Measurements from ENCODE around the gene SLC35A4. TPM values are rescaled to one million over a fixed set of nuclear protein-coding genes. Genes with fewer than 3 reads are reported as not detected.

SLC35A4 gene
- total and polyA plus RNA-seq, 2 donors = 17.0 to 69.7 TPM

DNA sequence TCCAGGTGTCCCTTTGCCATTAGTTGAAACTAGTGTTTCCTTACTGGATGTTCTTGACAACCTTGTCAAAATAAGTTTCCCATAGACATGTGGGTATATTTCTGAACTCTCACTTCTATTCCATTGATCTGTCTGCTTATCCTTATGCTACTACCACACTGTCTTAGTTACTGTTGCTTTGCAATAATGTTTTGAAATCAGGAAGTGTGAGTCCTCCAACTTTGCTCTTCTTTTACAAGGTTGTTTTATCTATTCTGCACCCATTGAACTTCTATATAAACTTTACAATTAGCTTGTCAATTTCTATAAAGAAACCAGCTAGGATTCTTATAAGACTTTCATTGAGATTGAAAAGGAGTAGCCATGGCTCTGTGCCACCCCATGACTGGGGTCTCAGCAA is 44.1 kb downstream of the SLC35A4 start:
- no peaks in the 10 kb centered on the region for H3K36me3 ChIP-seq (ENCODE audit: insufficient read depth)
- H3K4me3 ChIP-seq (ENCODE audit: low read depth, low read length) = no peak overlapping the region
- H3K4me1 ChIP-seq (ENCODE audit: insufficient read depth) = no peaks in the 10 kb centered on the region
- DNase-seq (ENCODE audit: extremely low spot score) = no peak
- no peak overlapping the region for H3K27ac ChIP-seq (ENCODE audit: low read depth)

- no peak for DNase-seq (ENCODE audit: extremely low spot score)
- Histone ChIP-seq H3K27ac (ENCODE audit: low read depth) (no peak overlapping the region), H3K4me3 (ENCODE audit: low read depth, low read length) (no peak overlapping the region), H3K36me3 (ENCODE audit: insufficient read depth) (no peaks in the 10 kb centered on the region), H3K4me1 (ENCODE audit: insufficient read depth) (no peaks in the 10 kb centered on the region)
- 72% methylated on average over 4 of the region's 4 CpGs for WGBS
Observed at GRCh38 chr5:140609126-140609525, 44.5 kb downstream of the SLC35A4 start.

DNA sequence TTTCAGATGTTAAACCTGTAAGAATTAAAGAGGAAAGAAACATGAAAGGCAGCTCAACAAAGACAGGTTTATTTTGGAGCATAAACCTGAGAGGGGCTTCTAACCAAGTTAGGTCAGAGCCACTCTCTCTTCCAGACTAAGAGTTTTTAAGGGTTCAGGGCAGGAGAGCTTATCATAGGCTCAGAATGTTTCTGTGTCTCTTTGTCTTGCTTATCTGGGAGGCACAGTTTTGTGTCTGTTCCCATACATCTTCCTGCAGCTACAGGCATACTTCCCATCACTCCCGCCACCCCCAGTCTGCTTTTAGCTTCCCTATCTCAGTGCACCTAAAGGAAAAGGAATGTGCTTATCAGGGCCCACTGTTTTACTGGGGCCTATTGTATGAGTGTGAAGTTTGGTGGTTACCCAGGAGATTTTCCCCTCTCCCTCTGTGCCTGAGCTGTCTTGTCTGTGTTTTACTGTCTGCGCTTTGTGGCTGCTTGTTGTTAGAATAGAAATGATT is 46.4 kb downstream of the SLC35A4 start:
- 67% methylated on average over 2 of the region's 2 CpGs for WGBS
- Histone ChIP-seq H3K4me1 (ENCODE audit: insufficient read depth) (no peaks in the 10 kb centered on the region), H3K27ac (ENCODE audit: low read depth) (no peak overlapping the region), H3K4me3 (ENCODE audit: low read depth, low read length) (no peak overlapping the region), H3K36me3 (ENCODE audit: insufficient read depth) (no peaks in the 10 kb centered on the region)
- no peak for DNase-seq (ENCODE audit: extremely low spot score)

Small RNA genes within 50 kb of the gene (small RNA-seq; reads per million reads assigned to genes)
- gene RF00279 = not detected
- gene RF00443 = not detected

Other genes starting within 250 kb of the SLC35A4 start
- 9.7 TPM for gene HBEGF, start 218.2 kb upstream of the SLC35A4 start, total RNA-seq
- 13.5 TPM for gene HBEGF, start 218.2 kb upstream of the SLC35A4 start, polyA plus RNA-seq
- gene SLC4A9, start 204.6 kb upstream of the SLC35A4 start, total RNA-seq = 0.11 TPM
- gene SLC4A9, start 204.6 kb upstream of the SLC35A4 start, polyA plus RNA-seq = 0.06 TPM
- 219 TPM for gene ANKHD1, start 163.0 kb upstream of the SLC35A4 start, total RNA-seq
- 53.4 TPM for gene ANKHD1, start 163.0 kb upstream of the SLC35A4 start, polyA plus RNA-seq
- 0.69 TPM for gene EIF4EBP3, start 17.2 kb upstream of the SLC35A4 start, total RNA-seq
- gene EIF4EBP3, start 17.2 kb upstream of the SLC35A4 start, polyA plus RNA-seq = 33.2 TPM
- 13.7 TPM for gene SRA1, start 7.4 kb upstream of the SLC35A4 start, total RNA-seq
- 22.1 TPM for gene SRA1, start 7.4 kb upstream of the SLC35A4 start, polyA plus RNA-seq
- 15.3 TPM for gene APBB3, start 230 bp upstream of the SLC35A4 start, total RNA-seq
- 27.2 TPM for gene APBB3, start 230 bp upstream of the SLC35A4 start, polyA plus RNA-seq
- 57.6 TPM for gene CD14, start 68.3 kb downstream of the SLC35A4 start, total RNA-seq
- 60.6 TPM for gene CD14, start 68.3 kb downstream of the SLC35A4 start, polyA plus RNA-seq
- gene TMCO6, start 74.6 kb downstream of the SLC35A4 start, total RNA-seq = 12.2 TPM
- gene TMCO6, start 74.6 kb downstream of the SLC35A4 start, polyA plus RNA-seq = 22.3 TPM
- 34.7 TPM for gene NDUFA2, start 82.8 kb downstream of the SLC35A4 start, total RNA-seq
- 117 TPM for gene NDUFA2, start 82.8 kb downstream of the SLC35A4 start, polyA plus RNA-seq
- 58.7 TPM for gene IK, start 83.0 kb downstream of the SLC35A4 start, total RNA-seq
- 113 TPM for gene IK, start 83.0 kb downstream of the SLC35A4 start, polyA plus RNA-seq
- 12.7 TPM for gene WDR55, start 100.1 kb downstream of the SLC35A4 start, total RNA-seq
- gene WDR55, start 100.1 kb downstream of the SLC35A4 start, polyA plus RNA-seq = 13.5 TPM
- not detected for gene DND1, start 108.7 kb downstream of the SLC35A4 start, total RNA-seq
- 0.96 TPM for gene DND1, start 108.7 kb downstream of the SLC35A4 start, polyA plus RNA-seq
- 31.9 TPM for gene HARS1, start 126.5 kb downstream of the SLC35A4 start, total RNA-seq
- gene HARS1, start 126.5 kb downstream of the SLC35A4 start, polyA plus RNA-seq = 50.5 TPM
- 28.1 TPM for gene HARS2, start 126.6 kb downstream of the SLC35A4 start, total RNA-seq
- 24.9 TPM for gene HARS2, start 126.6 kb downstream of the SLC35A4 start, polyA plus RNA-seq
- gene ZMAT2, start 135.6 kb downstream of the SLC35A4 start, total RNA-seq = 25.9 TPM
- 74.1 TPM for gene ZMAT2, start 135.6 kb downstream of the SLC35A4 start, polyA plus RNA-seq
- gene PCDHA1, start 221.3 kb downstream of the SLC35A4 start, total RNA-seq = 0.21 TPM
- 0.03 TPM for gene PCDHA1, start 221.3 kb downstream of the SLC35A4 start, polyA plus RNA-seq
- gene PCDHA2, start 230.0 kb downstream of the SLC35A4 start, total RNA-seq = 0.37 TPM
- gene PCDHA2, start 230.0 kb downstream of the SLC35A4 start, polyA plus RNA-seq = 0.08 TPM
- gene PCDHA3, start 236.2 kb downstream of the SLC35A4 start, total RNA-seq = 0.63 TPM
- 0.41 TPM for gene PCDHA3, start 236.2 kb downstream of the SLC35A4 start, polyA plus RNA-seq
- gene PCDHA4, start 242.2 kb downstream of the SLC35A4 start, total RNA-seq = 1.1 TPM
- 0.28 TPM for gene PCDHA4, start 242.2 kb downstream of the SLC35A4 start, polyA plus RNA-seq